CD14-positive monocyte (primary cell): Measurements from ENCODE around the gene STK39. TPM values are rescaled to one million over a fixed set of nuclear protein-coding genes. Genes with fewer than 3 reads are reported as not detected.

Source experiments
- DNase-seq, 3 donors: peaks; one replicate each; pipeline ENCODE4 v3.0.0-alpha.2; 2011 to 2022
- H2AFZ ChIP-seq: 2 replicates; pipeline ENCODE4 v1.6.0; 2012; ENCODE audit warnings: mild to moderate bottlenecking, low read depth, low read length, inconsistent platforms; ENCODE audit not compliant: insufficient read depth, poor library complexity, severe bottlenecking
- H3K27ac ChIP-seq, 2 donors: 1 replicate in 1 of 2; 2 replicates in 1 of 2; pipeline ENCODE4 v1.5.1; 2012 to 2013; ENCODE audit warnings: low read length in 2 of 2, control low read depth in 1 of 2, inconsistent platforms in 1 of 2, low read depth in 1 of 2, mild to moderate bottlenecking in 1 of 2
- H3K27me3 ChIP-seq, 2 donors: one replicate each; pipeline versions ENCODE4 v1.6.0 to v1.6.1; 2011 to 2013; ENCODE audit warnings: low read length in 2 of 2; ENCODE audit not compliant: control insufficient read depth in 2 of 2, insufficient read depth in 2 of 2
- H3K36me3 ChIP-seq, 2 donors: replicated peaks in 1 of 2; 1 replicate in 1 of 2; 2 replicates in 1 of 2; pipeline versions ENCODE4 v1.5.1 to v1.6.1; 2012 to 2013; ENCODE audit warnings: low read length in 2 of 2, control low read depth in 1 of 2, inconsistent platforms in 1 of 2, mild to moderate bottlenecking in 1 of 2; ENCODE audit not compliant: insufficient read depth in 2 of 2, control insufficient read depth in 1 of 2
- H3K4me1 ChIP-seq, 2 donors: 1 replicate in 1 of 2; 2 replicates in 1 of 2; pipeline versions ENCODE4 v1.5.1 to v1.6.1; 2012 to 2013; ENCODE audit warnings: low read length in 2 of 2, control low read depth in 1 of 2, inconsistent platforms in 1 of 2, mild to moderate bottlenecking in 1 of 2, moderate library complexity in 1 of 2; ENCODE audit not compliant: insufficient read depth in 2 of 2, control insufficient read depth in 1 of 2
- H3K4me2 ChIP-seq: replicated peaks from 2 replicates; pipeline ENCODE3; 2012; ENCODE audit warnings: low read length, moderate library complexity, mild to moderate bottlenecking; ENCODE audit not compliant: poor library complexity, severe bottlenecking; ENCODE audit errors: extremely low read depth
- H3K4me3 ChIP-seq, 3 experiments: fragments of 200-600 bp in 1 of 3; sonication (generic) in 1 of 3; replicated peaks in 1 of 3; 1 replicate in 2 of 3; 2 replicates in 1 of 3; pipeline ENCODE4 v1.5.1; 2011 to 2013; ENCODE audit warnings: low read length in 3 of 3, mild to moderate bottlenecking in 3 of 3, control low read depth in 2 of 3, low read depth in 2 of 3, inconsistent platforms in 1 of 3, moderate library complexity in 1 of 3
- H3K79me2 ChIP-seq: 2 replicates; pipeline ENCODE4 v1.6.0; 2012; ENCODE audit warnings: mild to moderate bottlenecking, control low read depth, inconsistent platforms, low read length, moderate library complexity; ENCODE audit not compliant: insufficient read depth
- H3K9ac ChIP-seq: 2 replicates; pipeline ENCODE4 v1.6.0; 2017; ENCODE audit warnings: low read length, mild to moderate bottlenecking; ENCODE audit not compliant: insufficient read depth, poor library complexity, severe bottlenecking
- H3K9me3 ChIP-seq, 2 donors: replicated peaks in 1 of 2; 1 replicate in 1 of 2; 2 replicates in 1 of 2; pipeline versions ENCODE4 v1.5.1 to v1.6.1; 2012 to 2013; ENCODE audit warnings: low read length in 2 of 2, control low read depth in 1 of 2; ENCODE audit not compliant: control insufficient read depth in 1 of 2, insufficient read depth in 1 of 2
- H4K20me1 ChIP-seq: 2 replicates; pipeline ENCODE4 v1.6.0; 2012; ENCODE audit warnings: mild to moderate bottlenecking, low read length, control low read depth, moderate library complexity; ENCODE audit not compliant: insufficient read depth
- H3K27ac Mint-ChIP-seq, 7 donors: one replicate each; pipeline ENCODE4 v1.8.0; 2020; ENCODE audit warnings: mild to moderate bottlenecking in 7 of 7, mixed read lengths in 7 of 7, moderate library complexity in 6 of 7, inconsistent platforms in 2 of 7
- H3K27me3 Mint-ChIP-seq, 3 donors: one replicate each; pipeline ENCODE4 v1.8.0; 2021 to 2022; ENCODE audit warnings: low read depth in 3 of 3, mild to moderate bottlenecking in 3 of 3, mixed read lengths in 3 of 3, moderate library complexity in 3 of 3, inconsistent platforms in 1 of 3
- H3K36me3 Mint-ChIP-seq, 2 donors: one replicate each; pipeline ENCODE4 v1.8.0; 2020; ENCODE audit warnings: mixed read lengths in 2 of 2, inconsistent platforms in 1 of 2, mild to moderate bottlenecking in 1 of 2
- H3K4me1 Mint-ChIP-seq: one replicate; pipeline ENCODE4 v1.8.0; 2020; ENCODE audit warnings: mild to moderate bottlenecking, mixed read lengths
- H3K4me3 Mint-ChIP-seq, 2 donors: one replicate each; pipeline ENCODE4 v1.8.0; 2020; ENCODE audit warnings: mild to moderate bottlenecking in 2 of 2, mixed read lengths in 2 of 2, moderate library complexity in 1 of 2
- H3K9me3 Mint-ChIP-seq, 7 donors: one replicate each; pipeline ENCODE4 v1.8.0; 2020 to 2022; ENCODE audit warnings: mixed read lengths in 7 of 7, mild to moderate bottlenecking in 6 of 7, moderate library complexity in 6 of 7, inconsistent platforms in 2 of 7
- CTCF ChIP-seq: fragments of 200-600 bp; IDR thresholded peaks from one replicate; pipeline ENCODE4 v1.8.0; 2022; ENCODE audit warnings: antibody characterized with exemption, mild to moderate bottlenecking
- WGBS: methylation state at CpG from one replicate; pipeline ENCODE4 v1.1.5; 2013; ENCODE audit warnings: missing lambda C conversion rate; ENCODE audit not compliant: insufficient coverage; 5-methylcytosine and 5-hydroxymethylcytosine counted together
- intact Hi-C, 2 donors: fragments of 100-400 bp; cut with micrococcal nuclease; formaldehyde crosslinking; loops; one replicate each; pipeline versions ENCODE4 v1.15.0 to v1.15.1; 2023
- polyA plus RNA-seq, 3 donors: library from polyadenylated mRNA; depleted of rRNA in 1 of 3; unstranded in 2 of 3; stranded (reverse) in 1 of 3; fragments of 300-500 nt in 2 of 3; fragments of >200 nt in 1 of 3; fragmentation: Illumina TruSeq in 2 of 3; gene quantifications; 1 replicate in 2 of 3; 2 replicates in 1 of 3; pipeline ENCODE4 v1.2.3, GENCODE V29; 2012 to 2021

Gene STK39
- polyA plus RNA-seq, 3 donors, result 1.2 to 2.7 (median 2.6) TPM

DNA sequence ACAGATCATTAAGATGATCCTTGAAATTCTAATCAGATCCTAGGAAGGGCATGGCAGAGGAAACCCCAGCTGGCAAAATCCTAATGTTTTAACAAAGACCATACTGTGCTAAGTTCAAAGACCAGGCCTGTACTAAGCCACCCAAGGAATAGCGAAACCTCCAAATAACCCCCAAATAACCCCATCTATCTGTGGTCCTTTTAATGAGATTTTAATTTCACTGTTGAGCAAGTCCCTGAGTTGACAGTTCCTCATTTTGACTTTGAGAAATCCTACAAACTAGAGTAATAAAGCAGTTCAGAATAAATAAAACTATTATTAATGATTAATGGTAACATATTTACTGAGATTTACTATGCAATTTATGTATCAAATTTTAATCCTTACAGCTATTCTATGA lies 259.8 kb downstream of the STK39 start:
- Mint-ChIP-seq H3K4me3 (no peak overlapping the region), H3K36me3 (peaks cover 26 to 27% of the 10 kb centered on the region in 2 donors), H3K9me3 (peaks cover 0 to 3% (median 0%) of the 10 kb centered on the region in 7 donors), H3K4me1 (peaks cover 4% of the 10 kb centered on the region), H3K27me3 (no peaks in the 10 kb centered on the region), H3K27ac (no peak overlapping the region)
- H3K4me1 ChIP-seq, result no peaks in the 10 kb centered on the region
- H3K4me3 ChIP-seq, result no peak overlapping the region
- intact Hi-C loops, result no loop called here
- H3K9ac ChIP-seq, result no peak overlapping the region
- no peaks in the 10 kb centered on the region for H3K9me3 ChIP-seq
- H4K20me1 ChIP-seq, result no peaks in the 10 kb centered on the region
- no peak overlapping the region for H3K4me2 ChIP-seq
- no CpG with 5 or more reads among the region's 1 CpG for WGBS
- H3K27ac ChIP-seq, result no peak overlapping the region
- H2AFZ ChIP-seq, result no peak overlapping the region
- DNase-seq, result no peak
- TF ChIP-seq CTCF, result no peak
- H3K36me3 ChIP-seq, result peaks cover 10 to 23% of the 10 kb centered on the region in 2 donors
- no peaks in the 10 kb centered on the region for H3K79me2 ChIP-seq
- no peaks in the 10 kb centered on the region for H3K27me3 ChIP-seq

GRCh38 chr2:167987026-167987425 lies 260.4 kb downstream of the STK39 start:
- H3K36me3 ChIP-seq, result peaks cover 10 to 26% of the 10 kb centered on the region in 2 donors
- Mint-ChIP-seq H3K9me3 (peaks cover 0 to 3% (median 0%) of the 10 kb centered on the region in 7 donors), H3K27me3 (no peaks in the 10 kb centered on the region), H3K27ac (no peak overlapping the region), H3K36me3 (peaks cover 24 to 28% of the 10 kb centered on the region in 2 donors), H3K4me3 (no peak overlapping the region), H3K4me1 (peaks cover 4% of the 10 kb centered on the region)
- H3K79me2 ChIP-seq, result no peaks in the 10 kb centered on the region
- H3K9ac ChIP-seq, result no peak overlapping the region
- no peak overlapping the region for H3K4me3 ChIP-seq
- DNase-seq, result no peak
- no peaks in the 10 kb centered on the region for H3K9me3 ChIP-seq
- WGBS, result 100% methylated on average over 1 of the region's 6 CpGs
- no peak overlapping the region for H2AFZ ChIP-seq
- H3K4me2 ChIP-seq, result no peak overlapping the region
- intact Hi-C loops, result no loop called here
- no peak overlapping the region for H3K27ac ChIP-seq
- H3K27me3 ChIP-seq, result no peaks in the 10 kb centered on the region
- TF ChIP-seq CTCF, result no peak
- H3K4me1 ChIP-seq, result no peaks in the 10 kb centered on the region
- H4K20me1 ChIP-seq, result no peaks in the 10 kb centered on the region
